IPS-20b (cell line): ENCODE data around the gene CAST.

ENCODE experiments used
- H3K27ac ChIP-seq: one replicate; pipeline ENCODE4 v1.5.1; 2013; ENCODE audit warnings: low read length
- H3K27me3 ChIP-seq: 2 replicates; pipeline ENCODE4 v1.6.1; 2013; ENCODE audit warnings: mild to moderate bottlenecking, low read length, inconsistent platforms; ENCODE audit not compliant: insufficient read depth
- H3K36me3 ChIP-seq: 2 replicates; pipeline ENCODE4 v1.6.1; 2013; ENCODE audit warnings: low read depth, mild to moderate bottlenecking, inconsistent platforms, low read length, moderate library complexity; ENCODE audit not compliant: insufficient read depth
- H3K4me1 ChIP-seq: 2 replicates; pipeline ENCODE4 v1.6.1; 2013; ENCODE audit warnings: mild to moderate bottlenecking, control low read depth, inconsistent platforms, low read length, moderate library complexity; ENCODE audit not compliant: insufficient read depth
- H3K4me3 ChIP-seq: 2 replicates; pipeline ENCODE4 v1.5.1; 2013; ENCODE audit warnings: mild to moderate bottlenecking, low read length, inconsistent platforms
- H3K9ac ChIP-seq: 2 replicates; pipeline ENCODE4 v1.6.1; 2013; ENCODE audit warnings: low read depth, mild to moderate bottlenecking, inconsistent platforms, low read length, moderate library complexity
- H3K9me3 ChIP-seq: 2 replicates; pipeline ENCODE4 v1.6.1; 2013; ENCODE audit warnings: mild to moderate bottlenecking, low read depth, low read length, inconsistent platforms; ENCODE audit not compliant: insufficient read depth

Gene CAST

DNA sequence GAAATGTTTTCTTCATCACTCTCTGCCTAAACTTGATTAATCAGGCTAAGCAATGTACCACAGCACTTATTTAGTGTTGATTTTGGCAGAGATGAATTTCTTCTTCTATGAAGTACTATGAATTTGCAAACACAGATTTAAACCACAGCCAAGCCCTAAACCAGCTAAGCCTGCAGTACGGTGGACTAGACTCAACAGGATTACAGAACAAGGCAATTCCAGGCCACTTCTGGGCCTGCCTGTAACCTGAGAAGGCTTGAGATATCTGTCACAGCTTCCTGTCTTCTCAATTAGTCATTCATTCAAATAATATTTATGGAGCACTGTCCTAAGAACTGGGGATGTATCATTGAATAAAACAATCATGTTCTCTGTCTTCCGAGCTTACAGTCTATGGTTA, 32.4 kb upstream of the CAST start:
- no peaks in the 10 kb centered on the region for H3K9me3 ChIP-seq
- no peak overlapping the region for H3K4me3 ChIP-seq
- no peak overlapping the region for H3K27ac ChIP-seq
- H3K36me3 ChIP-seq, result no peaks in the 10 kb centered on the region
- H3K27me3 ChIP-seq, result no peaks in the 10 kb centered on the region
- no peak overlapping the region for H3K9ac ChIP-seq
- H3K4me1 ChIP-seq, result no peaks in the 10 kb centered on the region

DNA sequence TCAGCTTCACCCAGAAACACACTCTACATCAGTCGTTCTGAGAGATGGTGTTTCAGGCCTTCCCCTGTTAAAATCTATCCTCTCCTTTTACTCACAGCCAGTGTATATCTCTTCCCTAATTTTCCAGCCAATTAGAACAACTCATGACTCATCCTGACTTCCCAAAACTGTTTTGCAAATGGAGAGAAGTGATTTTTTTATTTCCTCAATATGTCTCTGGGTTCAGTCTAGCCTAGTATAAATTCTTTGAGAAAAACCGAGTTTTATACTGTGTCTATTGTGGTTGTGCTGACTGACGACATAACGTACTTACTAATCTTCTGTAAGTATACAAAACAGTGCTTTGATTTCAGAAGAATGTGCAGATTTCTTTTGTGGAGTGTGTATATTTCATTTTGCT, 28.4 kb upstream of the CAST start:
- Histone ChIP-seq H3K4me1 (no peaks in the 10 kb centered on the region), H3K27ac (no peak overlapping the region), H3K36me3 (no peaks in the 10 kb centered on the region), H3K4me3 (no peak overlapping the region), H3K9ac (no peak overlapping the region), H3K9me3 (no peaks in the 10 kb centered on the region), H3K27me3 (no peaks in the 10 kb centered on the region)

DNA sequence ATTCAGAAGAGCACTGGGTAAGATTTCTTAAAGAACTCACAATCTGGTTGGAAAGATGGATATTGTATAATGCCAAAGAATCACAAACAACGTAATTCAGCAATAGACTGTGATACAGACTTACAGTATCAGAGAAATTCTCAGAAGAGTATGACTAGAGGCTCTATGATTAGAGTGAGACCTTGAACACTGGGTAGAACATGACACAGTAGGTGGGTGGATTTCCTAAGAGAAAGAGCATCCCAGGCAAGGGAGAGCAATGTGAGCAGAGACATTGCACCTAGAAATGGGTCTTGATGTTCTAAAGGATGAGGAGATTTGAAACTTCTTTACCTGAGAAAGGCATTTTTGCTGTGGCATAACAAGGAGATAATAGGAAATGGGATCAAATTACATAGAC, 27.3 kb upstream of the CAST start:
- H3K9me3 ChIP-seq, result no peaks in the 10 kb centered on the region
- no peak overlapping the region for H3K27ac ChIP-seq
- no peaks in the 10 kb centered on the region for H3K27me3 ChIP-seq
- H3K4me1 ChIP-seq, result no peaks in the 10 kb centered on the region
- no peak overlapping the region for H3K9ac ChIP-seq
- no peaks in the 10 kb centered on the region for H3K36me3 ChIP-seq
- H3K4me3 ChIP-seq, result no peak overlapping the region

DNA sequence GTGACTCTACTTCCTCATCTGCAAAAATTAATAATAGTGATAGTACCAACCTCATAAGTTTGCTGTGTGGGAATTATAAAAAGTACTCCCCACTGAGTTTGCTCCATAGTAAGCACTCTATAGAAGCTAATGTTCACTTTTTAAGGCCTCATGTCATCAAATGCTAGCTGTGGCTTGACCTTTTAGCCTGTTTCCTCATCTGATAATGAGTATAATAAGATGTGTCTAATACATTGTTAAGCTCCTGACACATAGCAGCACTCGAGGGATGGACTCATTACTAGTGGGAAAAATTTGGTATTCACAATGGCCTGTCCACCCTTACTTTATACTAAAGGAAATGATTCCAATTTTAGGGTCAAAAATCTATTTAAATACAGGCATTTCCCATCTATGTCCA, 26.1 kb upstream of the CAST start:
- H3K27me3 ChIP-seq, result no peaks in the 10 kb centered on the region
- no peaks in the 10 kb centered on the region for H3K9me3 ChIP-seq
- H3K36me3 ChIP-seq, result no peaks in the 10 kb centered on the region
- H3K4me3 ChIP-seq, result no peak overlapping the region
- H3K27ac ChIP-seq, result no peak overlapping the region
- no peaks in the 10 kb centered on the region for H3K4me1 ChIP-seq
- H3K9ac ChIP-seq, result no peak overlapping the region

DNA sequence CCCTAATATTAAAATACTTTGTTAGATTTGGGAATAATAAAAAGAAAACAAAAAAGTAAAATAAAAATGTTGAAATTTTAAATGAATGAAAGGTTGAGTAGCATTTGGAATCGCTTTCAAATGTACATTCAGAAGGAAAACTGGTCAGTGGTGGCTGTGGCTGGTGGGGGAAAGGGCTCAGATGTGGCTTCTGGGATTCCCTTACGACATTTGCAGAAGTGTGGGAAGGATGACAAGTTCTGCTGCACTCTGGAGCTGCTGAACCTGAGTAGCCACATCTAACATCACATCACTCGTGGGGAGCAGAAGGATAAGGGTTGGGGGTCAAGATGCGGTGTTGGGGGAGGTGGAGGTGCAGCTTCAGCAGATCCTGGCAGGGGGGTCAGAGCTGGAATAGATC, 25.6 kb upstream of the CAST start:
- Histone ChIP-seq H3K9ac (no peak overlapping the region), H3K4me1 (no peaks in the 10 kb centered on the region), H3K36me3 (no peaks in the 10 kb centered on the region), H3K27me3 (no peaks in the 10 kb centered on the region), H3K27ac (no peak overlapping the region), H3K9me3 (no peaks in the 10 kb centered on the region), H3K4me3 (no peak overlapping the region)

DNA sequence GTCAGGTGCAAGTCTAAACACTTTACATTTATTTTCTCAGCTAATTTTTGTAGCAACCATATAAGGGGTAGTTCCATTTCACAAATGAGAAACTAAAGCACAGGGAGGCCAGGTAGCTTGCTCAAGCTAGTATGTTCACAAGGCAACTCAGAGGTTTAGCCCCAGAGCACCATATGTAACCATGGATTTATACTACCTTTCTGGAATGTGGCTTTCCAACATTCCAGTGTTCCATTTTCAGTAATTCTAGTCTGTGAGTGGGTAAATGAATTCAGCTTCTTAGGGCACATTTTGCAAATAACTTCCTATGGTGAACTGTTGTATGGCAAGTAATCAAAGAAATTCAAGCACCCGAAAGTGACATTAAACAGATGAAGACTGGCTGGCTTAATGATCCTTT, 25.0 kb upstream of the CAST start:
- Histone ChIP-seq H3K4me3 (no peak overlapping the region), H3K9me3 (no peaks in the 10 kb centered on the region), H3K27me3 (no peaks in the 10 kb centered on the region), H3K4me1 (no peaks in the 10 kb centered on the region), H3K9ac (no peak overlapping the region), H3K27ac (no peak overlapping the region), H3K36me3 (no peaks in the 10 kb centered on the region)

DNA sequence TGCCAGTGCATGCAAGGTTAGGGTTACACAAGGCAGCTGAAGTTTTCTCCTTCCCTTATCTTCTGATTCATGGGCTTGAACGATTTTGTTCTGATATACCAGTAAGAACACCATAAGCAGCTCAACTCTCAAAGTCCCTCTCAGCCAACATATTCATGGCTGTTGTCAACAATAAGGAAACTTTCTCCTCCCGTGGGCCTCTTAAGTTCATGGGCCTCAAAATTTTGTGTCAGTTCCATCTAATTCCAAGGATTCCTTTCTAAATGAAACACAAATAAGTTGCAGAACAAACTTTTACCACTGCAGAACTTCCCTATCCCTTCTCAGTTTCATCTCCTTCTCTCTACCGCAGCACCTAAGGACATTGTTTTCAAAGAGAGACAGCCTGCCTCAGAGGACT, 23.6 kb upstream of the CAST start:
- H3K9me3 ChIP-seq, result no peaks in the 10 kb centered on the region
- no peaks in the 10 kb centered on the region for H3K4me1 ChIP-seq
- H3K27me3 ChIP-seq, result no peaks in the 10 kb centered on the region
- H3K27ac ChIP-seq, result no peak overlapping the region
- no peak overlapping the region for H3K4me3 ChIP-seq
- no peaks in the 10 kb centered on the region for H3K36me3 ChIP-seq
- H3K9ac ChIP-seq, result no peak overlapping the region

DNA sequence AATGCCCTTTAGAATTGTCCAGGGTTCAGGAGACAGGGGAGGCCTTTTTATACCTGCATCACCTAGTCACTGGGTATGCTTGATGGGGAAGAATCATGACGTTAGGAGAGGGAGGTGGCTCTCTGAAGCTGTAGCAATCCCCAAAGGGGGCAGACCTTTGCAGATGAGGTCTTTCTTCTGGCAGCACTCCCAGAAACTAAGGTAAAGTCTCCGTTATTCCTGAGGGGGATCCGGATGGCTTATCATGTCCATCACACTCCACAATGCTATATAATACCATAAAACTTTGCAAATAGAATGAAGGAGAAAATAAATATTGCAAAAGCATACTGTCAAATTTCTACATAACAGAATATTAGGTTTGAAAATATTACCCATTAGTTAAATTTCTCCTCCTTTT, 21.5 kb upstream of the CAST start:
- no peaks in the 10 kb centered on the region for H3K27me3 ChIP-seq
- no peaks in the 10 kb centered on the region for H3K36me3 ChIP-seq
- no peaks in the 10 kb centered on the region for H3K9me3 ChIP-seq
- H3K4me1 ChIP-seq, result no peaks in the 10 kb centered on the region
- H3K27ac ChIP-seq, result no peak overlapping the region
- H3K4me3 ChIP-seq, result no peak overlapping the region
- H3K9ac ChIP-seq, result no peak overlapping the region

DNA sequence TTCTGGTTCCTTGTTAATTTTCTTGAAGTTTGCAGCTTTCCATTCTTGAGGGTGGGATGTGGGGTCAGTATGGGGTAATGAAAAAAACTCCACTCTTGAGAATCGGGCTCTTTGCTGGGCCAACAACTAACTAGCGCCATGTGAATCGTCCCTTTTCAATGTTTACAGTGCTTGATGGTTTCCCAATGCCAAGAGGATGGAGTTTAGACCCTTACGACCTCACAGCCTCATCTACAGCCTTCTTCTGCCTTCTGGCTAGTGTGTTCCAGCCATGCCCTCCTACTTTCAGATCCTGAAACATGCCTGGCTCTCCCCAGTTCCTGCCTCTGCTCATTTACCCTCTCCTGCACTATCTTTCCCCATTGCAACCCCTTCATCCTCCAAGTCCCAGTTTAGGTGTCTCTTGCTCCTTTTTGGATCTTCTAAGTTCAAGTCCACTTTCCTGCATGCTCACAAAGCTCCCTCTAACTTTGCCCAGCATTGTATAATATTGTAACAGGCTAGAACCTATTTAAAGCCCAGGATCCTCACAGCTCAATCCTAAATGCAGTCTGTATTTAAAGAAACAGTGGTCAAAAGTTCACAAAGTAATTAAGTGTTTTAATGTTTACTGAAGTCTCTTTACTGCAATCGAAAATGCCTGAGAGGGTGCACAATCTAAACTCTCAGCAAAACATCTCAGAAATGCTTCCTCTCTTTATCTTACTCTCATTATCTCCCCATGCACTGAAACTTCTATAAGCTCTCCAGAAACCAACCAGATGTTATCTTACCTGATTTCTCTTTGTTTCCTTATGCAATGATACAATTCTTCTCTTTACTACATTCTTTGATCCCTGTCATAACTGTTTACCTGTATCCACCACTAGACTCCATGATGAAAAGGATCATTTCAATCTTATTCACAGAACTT, 20.6 kb upstream of the CAST start:
- Histone ChIP-seq H3K36me3 (no peaks in the 10 kb centered on the region), H3K9me3 (no peaks in the 10 kb centered on the region), H3K4me1 (no peaks in the 10 kb centered on the region), H3K27ac (no peak overlapping the region), H3K4me3 (no peak overlapping the region), H3K9ac (no peak overlapping the region), H3K27me3 (no peaks in the 10 kb centered on the region)

DNA sequence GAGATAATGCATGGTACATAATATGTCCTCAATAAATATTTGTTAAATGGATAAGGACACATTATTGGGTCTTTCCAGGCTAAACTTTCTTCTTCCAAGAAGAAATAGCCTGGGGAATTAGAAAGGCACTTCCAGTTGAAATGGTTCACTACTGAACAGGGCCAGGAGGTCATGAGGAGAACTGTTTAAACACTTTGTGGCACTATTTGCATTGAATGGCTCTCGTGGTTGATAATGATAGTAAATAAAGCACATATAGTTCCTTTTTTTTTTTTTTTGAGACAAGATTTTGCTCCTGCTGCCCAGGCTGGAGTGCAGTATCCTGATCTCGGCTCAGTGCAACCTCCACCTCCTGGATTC, 19.9 kb upstream of the CAST start:
- no peaks in the 10 kb centered on the region for H3K4me1 ChIP-seq
- H3K36me3 ChIP-seq, result no peaks in the 10 kb centered on the region
- no peak overlapping the region for H3K9ac ChIP-seq
- no peak overlapping the region for H3K4me3 ChIP-seq
- H3K27ac ChIP-seq, result no peak overlapping the region
- no peaks in the 10 kb centered on the region for H3K27me3 ChIP-seq
- H3K9me3 ChIP-seq, result no peaks in the 10 kb centered on the region

DNA sequence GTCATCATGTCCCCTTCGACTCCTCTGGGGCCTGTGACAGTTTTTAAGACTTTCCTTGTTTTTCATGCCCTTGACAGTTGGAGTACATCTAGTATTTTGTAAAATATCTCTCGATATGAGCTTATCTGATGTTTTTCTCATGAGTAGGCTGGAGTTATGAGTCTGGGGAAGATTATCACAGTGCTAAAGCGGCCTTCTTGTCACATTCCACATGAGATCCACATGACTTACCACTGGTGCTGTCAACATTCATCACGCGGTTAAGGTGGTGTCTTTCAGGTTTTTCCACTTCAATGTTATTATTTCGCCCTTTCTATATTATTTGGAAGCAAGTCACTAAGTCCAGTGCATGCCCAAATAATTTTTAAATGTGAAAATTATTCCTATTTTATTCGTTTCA, 17.1 kb upstream of the CAST start:
- H3K4me1 ChIP-seq, result no peaks in the 10 kb centered on the region
- H3K9ac ChIP-seq, result no peak overlapping the region
- H3K4me3 ChIP-seq, result no peak overlapping the region
- no peaks in the 10 kb centered on the region for H3K27me3 ChIP-seq
- no peak overlapping the region for H3K27ac ChIP-seq
- no peaks in the 10 kb centered on the region for H3K36me3 ChIP-seq
- H3K9me3 ChIP-seq, result no peaks in the 10 kb centered on the region

DNA sequence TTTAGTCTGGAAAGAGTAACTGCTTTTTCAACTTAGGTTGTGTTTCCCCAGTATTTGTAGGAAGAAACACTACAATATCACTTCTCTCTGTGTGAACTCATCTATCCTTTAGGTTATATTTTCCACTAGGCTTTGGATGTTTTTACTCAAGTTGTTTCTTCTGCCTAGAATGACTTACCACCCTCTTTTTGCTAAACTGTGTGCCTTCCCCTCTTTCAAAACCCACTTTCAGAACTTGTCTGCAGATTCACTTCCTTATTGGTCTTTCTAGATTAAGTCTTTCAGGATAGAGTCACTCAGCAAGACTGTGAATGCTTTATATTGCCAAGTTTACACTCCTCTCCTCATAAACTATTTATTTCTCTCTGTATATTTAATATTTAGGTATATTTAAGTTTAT, 14.2 kb upstream of the CAST start:
- Histone ChIP-seq H3K27me3 (no peaks in the 10 kb centered on the region), H3K4me1 (peaks cover 7% of the 10 kb centered on the region; the same call in 1 of the 2 replicates), H3K4me3 (no peak overlapping the region), H3K9ac (no peak overlapping the region), H3K36me3 (no peaks in the 10 kb centered on the region), H3K9me3 (no peaks in the 10 kb centered on the region), H3K27ac (no peak overlapping the region)
